ENCODE results near the gene DMRT3. TPM values are rescaled to one million over a fixed set of nuclear protein-coding genes. Genes with fewer than 3 reads are reported as not detected.

DMRT3 gene
- total and polyA plus RNA-seq, 8 donors: not detected

DNA sequence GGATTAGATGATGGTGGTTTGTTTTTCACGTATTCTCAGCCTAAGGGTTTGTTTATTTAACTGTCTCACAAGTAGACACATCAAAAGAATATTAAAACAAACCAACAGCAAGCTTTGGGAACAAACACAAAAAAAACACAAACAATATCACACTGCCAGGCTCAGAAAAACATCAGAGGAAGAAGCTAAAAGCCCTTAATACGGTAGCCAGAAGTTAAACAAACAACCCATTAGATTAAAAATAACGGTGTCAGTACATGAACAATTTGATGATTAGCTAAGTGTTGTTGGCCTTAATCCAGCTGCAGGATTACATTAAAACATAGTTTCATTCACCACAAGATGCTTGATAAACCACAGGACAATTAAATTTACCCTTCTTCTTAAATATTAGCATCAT, 57.8 kb downstream of the DMRT3 start:
- no peak overlapping the region for H3K4me3 ChIP-seq
- H3K27ac ChIP-seq: no peak overlapping the region
- ATAC-seq: no peak
- H3K9me3 ChIP-seq: no peaks in the 10 kb centered on the region
- intact Hi-C loops (cut with DNase I): no loop called here
- TF ChIP-seq, protein P1, sequence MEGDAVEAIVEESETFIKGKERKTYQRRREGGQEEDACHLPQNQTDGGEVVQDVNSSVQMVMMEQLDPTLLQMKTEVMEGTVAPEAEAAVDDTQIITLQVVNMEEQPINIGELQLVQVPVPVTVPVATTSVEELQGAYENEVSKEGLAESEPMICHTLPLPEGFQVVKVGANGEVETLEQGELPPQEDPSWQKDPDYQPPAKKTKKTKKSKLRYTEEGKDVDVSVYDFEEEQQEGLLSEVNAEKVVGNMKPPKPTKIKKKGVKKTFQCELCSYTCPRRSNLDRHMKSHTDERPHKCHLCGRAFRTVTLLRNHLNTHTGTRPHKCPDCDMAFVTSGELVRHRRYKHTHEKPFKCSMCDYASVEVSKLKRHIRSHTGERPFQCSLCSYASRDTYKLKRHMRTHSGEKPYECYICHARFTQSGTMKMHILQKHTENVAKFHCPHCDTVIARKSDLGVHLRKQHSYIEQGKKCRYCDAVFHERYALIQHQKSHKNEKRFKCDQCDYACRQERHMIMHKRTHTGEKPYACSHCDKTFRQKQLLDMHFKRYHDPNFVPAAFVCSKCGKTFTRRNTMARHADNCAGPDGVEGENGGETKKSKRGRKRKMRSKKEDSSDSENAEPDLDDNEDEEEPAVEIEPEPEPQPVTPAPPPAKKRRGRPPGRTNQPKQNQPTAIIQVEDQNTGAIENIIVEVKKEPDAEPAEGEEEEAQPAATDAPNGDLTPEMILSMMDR (IDR thresholded peaks at IDR 0.05): no peak
- no peaks in the 10 kb centered on the region for H3K36me3 ChIP-seq
- DNase-seq: no peak
- peaks cover 28 to 85% of the 10 kb centered on the region in 2 donors for H3K27me3 ChIP-seq
- H3K4me1 ChIP-seq: no peaks in the 10 kb centered on the region

DNA sequence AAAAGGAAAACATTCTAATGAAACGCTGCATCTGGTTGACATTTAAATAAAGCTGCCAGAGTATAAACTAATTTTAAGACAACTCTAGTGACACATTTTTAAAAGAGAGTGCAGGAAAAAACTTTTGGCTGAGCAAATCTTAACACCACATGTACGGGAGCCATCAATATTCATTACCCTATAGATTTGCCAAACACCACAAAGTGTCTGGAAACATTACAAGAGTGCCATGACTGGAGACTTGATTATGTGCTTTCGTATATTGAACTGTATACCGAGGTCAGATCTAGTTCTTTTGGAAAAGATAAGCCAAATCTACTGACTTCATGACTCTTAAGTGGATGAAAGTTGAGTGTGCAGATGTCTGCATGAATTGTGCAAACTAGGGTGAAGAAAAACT, 63.1 kb downstream of the DMRT3 start:
- TF ChIP-seq, protein P1 (IDR thresholded peaks at IDR 0.05): no peak
- intact Hi-C loops (cut with DNase I): no loop called here
- no peak overlapping the region for H3K4me3 ChIP-seq
- H3K4me1 ChIP-seq: no peaks in the 10 kb centered on the region
- no peaks in the 10 kb centered on the region for H3K9me3 ChIP-seq
- no peak for DNase-seq
- peaks cover 74 to 88% of the 10 kb centered on the region in 2 donors for H3K27me3 ChIP-seq
- H3K36me3 ChIP-seq: no peaks in the 10 kb centered on the region
- H3K27ac ChIP-seq: no peak overlapping the region
- no peak for ATAC-seq

Other genes with a start within 250 kb of the DMRT3 start
- gene DMRT1, start 135.0 kb upstream of the DMRT3 start, total RNA-seq: not detected
- under 1 TPM in 1 of 6 donors, not detected in 5; 0.09 TPM for gene DMRT1, start 135.0 kb upstream of the DMRT3 start, polyA plus RNA-seq (ENCODE audit: insufficient read length in 6 of 6)
- under 1 TPM; 0.35 to 0.76 TPM for gene DMRT2, start 73.7 kb downstream of the DMRT3 start, total RNA-seq
- under 1 TPM in 2 of 6 donors, not detected in 4; 0.09 to 0.23 TPM for gene DMRT2, start 73.7 kb downstream of the DMRT3 start, polyA plus RNA-seq (ENCODE audit: insufficient read length in 6 of 6)